Stimulated activated CD8-positive, alpha-beta memory T cell treated with anti-CD3 and anti-CD28 coated beads, Interleukin-2, amount 100 ng/mL, for 1 hour (primary cell): ENCODE data around the gene HAPLN2.
"Not testable (repeated sequence)": the region's sequence is repeated elsewhere in the genome, so short reads cannot be mapped to it uniquely, and the experiment has no call there.

Experiments used
- DNase-seq, 2 donors: peaks; one replicate each; pipeline ENCODE4 v3.0.0-alpha.2; 2020; ENCODE audit warnings: low read depth in 2 of 2

HAPLN2 gene

GRCh38 chr1:156622581-156623297 is 3.5 kb downstream of the HAPLN2 start:
- DNase-seq: no peak

- DNase-seq: no peak
These were observed 5.0 kb downstream of the HAPLN2 start for GRCh38 chr1:156623946-156624813.

- no peak for DNase-seq
These were observed 5.7 kb downstream of the HAPLN2 start for GRCh38 chr1:156624814-156625435.

GRCh38 chr1:156625436-156626078 is 6.3 kb downstream of the HAPLN2 start:
- peak; percentile 45 for DNase-seq

GRCh38 chr1:156626079-156626438 is 6.8 kb downstream of the HAPLN2 start:
- DNase-seq: no peak

- DNase-seq: no peak
These were observed 8.2 kb downstream of the HAPLN2 start for GRCh38 chr1:156627313-156627880.

- DNase-seq: no peak
These were observed 10.7 kb downstream of the HAPLN2 start for GRCh38 chr1:156629823-156630449.

- not testable (repeated sequence) for DNase-seq
These were observed 11.9 kb downstream of the HAPLN2 start for GRCh38 chr1:156631152-156631551.

GRCh38 chr1:156632355-156632754 is 13.1 kb downstream of the HAPLN2 start:
- no peak for DNase-seq

- no peak for DNase-seq
These were observed 19.2 kb downstream of the HAPLN2 start for GRCh38 chr1:156638189-156638985.

GRCh38 chr1:156639601-156640101 is 20.4 kb downstream of the HAPLN2 start:
- no peak for DNase-seq

GRCh38 chr1:156640842-156641706 is 21.9 kb downstream of the HAPLN2 start:
- no peak for DNase-seq

GRCh38 chr1:156641761-156642264 is 22.6 kb downstream of the HAPLN2 start, which contains the start of gene BCAN:
Gene BCAN (plus strand): TSS chr1:156642117. CDS start chr1:156646055, 3,938 bp downstream.
- no peak for DNase-seq

- no peak for DNase-seq
These were observed 23.2 kb downstream of the HAPLN2 start for GRCh38 chr1:156642265-156643048.

- no peak for DNase-seq
These were observed 24.0 kb downstream of the HAPLN2 start for GRCh38 chr1:156643049-156643777.

GRCh38 chr1:156643778-156644092 is 24.5 kb downstream of the HAPLN2 start:
- no peak for DNase-seq

- no peak for DNase-seq
These were observed 24.9 kb downstream of the HAPLN2 start for GRCh38 chr1:156644146-156644545.

- DNase-seq: no peak
These were observed 25.4 kb downstream of the HAPLN2 start for GRCh38 chr1:156644640-156645039.
